Esophagus squamous epithelium (tissue), 4 donors: Measurements from ENCODE around the gene PNLIPRP1.

Experiments used
- CTCF ChIP-seq, 6 experiments: fragments of 450-650 bp in 4 of 6; fragments of 200-600 bp in 2 of 6; sonication (generic) in 2 of 6; IDR thresholded peaks; one replicate each; pipeline ENCODE4 v1.5.1; 2016 to 2019; ENCODE audit warnings: antibody characterized with exemption in 6 of 6, mild to moderate bottlenecking in 4 of 6, moderate library complexity in 4 of 6
- POLR2A ChIP-seq, 4 donors: fragments of 450-650 bp; IDR thresholded peaks; one replicate each; pipeline ENCODE4 v1.6.1; 2017; ENCODE audit warnings: antibody characterized with exemption in 4 of 4, mild to moderate bottlenecking in 4 of 4, moderate library complexity in 3 of 4

- TF ChIP-seq POLR2A (IDR thresholded peaks at IDR 0.05) (no peak), CTCF (IDR thresholded peaks at IDR 0.05) (no peak)
These were observed 25.2 kb upstream of the PNLIPRP1 start for GRCh38 chr10:116565534-116565933.
